Eye (tissue), 1 donor: ENCODE data around the gene IGF1R.
A peak's percentile ranks its signal among the peaks of the same experiment; 100 is the strongest.

Source experiments
- DNase-seq: peaks from one replicate; pipeline ENCODE4 v3.0.0-alpha.2; 2015

The IGF1R gene

GRCh38 chr15:98648654-98649471 is 524 bp downstream of the IGF1R start:
- peak; percentile 89 for DNase-seq

- peak; percentile 81 for DNase-seq
These were observed 1.4 kb downstream of the IGF1R start for GRCh38 chr15:98649472-98650416.

- DNase-seq, result peak; percentile 75
These were observed 2.2 kb downstream of the IGF1R start for GRCh38 chr15:98650417-98651035.

- peak; percentile 71 for DNase-seq
These were observed 2.7 kb downstream of the IGF1R start for GRCh38 chr15:98651036-98651481.

- DNase-seq, result peak; percentile 66
These were observed 3.4 kb downstream of the IGF1R start for GRCh38 chr15:98651581-98652220.

- no peak for DNase-seq
These were observed 5.3 kb downstream of the IGF1R start for GRCh38 chr15:98653686-98654085.

- no peak for DNase-seq
These were observed 6.5 kb downstream of the IGF1R start for GRCh38 chr15:98654790-98655360.

- no peak for DNase-seq
These were observed 7.4 kb downstream of the IGF1R start for GRCh38 chr15:98655732-98656131.

GRCh38 chr15:98657721-98658120 is 9.4 kb downstream of the IGF1R start:
- no peak for DNase-seq

GRCh38 chr15:98658831-98659699 is 10.7 kb downstream of the IGF1R start:
- DNase-seq, result peak; percentile 80

- no peak for DNase-seq
These were observed 11.7 kb downstream of the IGF1R start for GRCh38 chr15:98660055-98660454.

GRCh38 chr15:98663045-98663444 is 14.7 kb downstream of the IGF1R start:
- no peak for DNase-seq

- no peak for DNase-seq
These were observed 15.3 kb downstream of the IGF1R start for GRCh38 chr15:98663606-98664005.

- DNase-seq, result no peak
These were observed 18.1 kb downstream of the IGF1R start for GRCh38 chr15:98666441-98666840.

- no peak for DNase-seq
These were observed 18.5 kb downstream of the IGF1R start for GRCh38 chr15:98666841-98667240.

GRCh38 chr15:98667521-98668179 is 19.3 kb downstream of the IGF1R start:
- no peak for DNase-seq

GRCh38 chr15:98668566-98669308 is 20.4 kb downstream of the IGF1R start:
- DNase-seq, result peak; percentile 44

- no peak for DNase-seq
These were observed 21.3 kb downstream of the IGF1R start for GRCh38 chr15:98669638-98670037.

- DNase-seq, result no peak
These were observed 23.0 kb downstream of the IGF1R start for GRCh38 chr15:98671060-98672008.
